Measurements from ENCODE around the gene SDK2.

DNA sequence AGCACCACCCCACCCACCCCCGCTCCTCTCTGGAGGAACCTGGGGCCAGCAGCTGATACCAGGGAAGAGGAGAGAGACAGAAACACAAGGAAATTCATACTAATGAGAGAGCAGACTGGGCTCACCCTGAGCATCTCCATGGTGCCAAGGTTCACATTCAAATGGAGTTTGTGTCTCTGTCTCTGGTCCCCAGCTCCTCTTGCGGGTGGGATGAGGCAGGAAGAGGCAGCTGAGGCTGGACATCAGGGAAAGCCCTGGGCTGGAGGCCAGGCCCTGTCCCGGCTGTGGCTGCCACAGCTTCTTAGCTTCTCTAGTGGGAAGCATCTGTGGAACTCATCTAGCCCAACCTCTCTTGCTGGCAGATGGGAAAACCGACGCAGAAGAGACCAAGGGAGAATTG, 121.5 kb downstream of the SDK2 start:
- TF ChIP-seq, protein P1, sequence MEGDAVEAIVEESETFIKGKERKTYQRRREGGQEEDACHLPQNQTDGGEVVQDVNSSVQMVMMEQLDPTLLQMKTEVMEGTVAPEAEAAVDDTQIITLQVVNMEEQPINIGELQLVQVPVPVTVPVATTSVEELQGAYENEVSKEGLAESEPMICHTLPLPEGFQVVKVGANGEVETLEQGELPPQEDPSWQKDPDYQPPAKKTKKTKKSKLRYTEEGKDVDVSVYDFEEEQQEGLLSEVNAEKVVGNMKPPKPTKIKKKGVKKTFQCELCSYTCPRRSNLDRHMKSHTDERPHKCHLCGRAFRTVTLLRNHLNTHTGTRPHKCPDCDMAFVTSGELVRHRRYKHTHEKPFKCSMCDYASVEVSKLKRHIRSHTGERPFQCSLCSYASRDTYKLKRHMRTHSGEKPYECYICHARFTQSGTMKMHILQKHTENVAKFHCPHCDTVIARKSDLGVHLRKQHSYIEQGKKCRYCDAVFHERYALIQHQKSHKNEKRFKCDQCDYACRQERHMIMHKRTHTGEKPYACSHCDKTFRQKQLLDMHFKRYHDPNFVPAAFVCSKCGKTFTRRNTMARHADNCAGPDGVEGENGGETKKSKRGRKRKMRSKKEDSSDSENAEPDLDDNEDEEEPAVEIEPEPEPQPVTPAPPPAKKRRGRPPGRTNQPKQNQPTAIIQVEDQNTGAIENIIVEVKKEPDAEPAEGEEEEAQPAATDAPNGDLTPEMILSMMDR (IDR thresholded peaks at IDR 0.05), result no peak
- TF ChIP-seq POLR2A (IDR thresholded peaks at IDR 0.05), result no peak

All from ovary (tissue), 3 donors.